ENCODE data around the gene SPC25. TPM values are rescaled to one million over a fixed set of nuclear protein-coding genes. Genes with fewer than 3 reads are reported as not detected.
"Not testable (repeated sequence)": the region's sequence is repeated elsewhere in the genome, so short reads cannot be mapped to it uniquely, and the experiment has no call there.

The SPC25 gene
- total RNA-seq, 1 donor = 7.3 TPM

- no peak for TF ChIP-seq CTCF (IDR thresholded peaks at IDR 0.05; ENCODE audit: insufficient read depth, low read depth, low read length)
- H3K4me3 ChIP-seq (ENCODE audit: low read depth, low read length) = peak overlapping the region; percentile 93
- DNase-seq (ENCODE audit: low read depth) = no peak
These were observed 610 bp downstream of the SPC25 start for GRCh38 chr2:168889635-168890005.

- no peak for DNase-seq (ENCODE audit: low read depth)
- H3K4me3 ChIP-seq (ENCODE audit: low read depth, low read length) = no peak overlapping the region
- TF ChIP-seq CTCF (IDR thresholded peaks at IDR 0.05; ENCODE audit: insufficient read depth, low read depth, low read length) = no peak
These were observed 5.3 kb downstream of the SPC25 start for GRCh38 chr2:168884975-168885374.

GRCh38 chr2:168882163-168882562, 8.1 kb downstream of the SPC25 start:
- not testable (repeated sequence) for DNase-seq (ENCODE audit: low read depth); H3K4me3 ChIP-seq (ENCODE audit: low read depth, low read length)

- H3K4me3 ChIP-seq (ENCODE audit: low read depth, low read length) = no peak overlapping the region
- DNase-seq (ENCODE audit: low read depth) = no peak
- TF ChIP-seq CTCF (IDR thresholded peaks at IDR 0.05; ENCODE audit: insufficient read depth, low read depth, low read length) = no peak
These were observed 15.7 kb downstream of the SPC25 start for GRCh38 chr2:168874368-168875054.

GRCh38 chr2:168870824-168871223, 19.4 kb downstream of the SPC25 start:
- not testable (repeated sequence) for DNase-seq (ENCODE audit: low read depth)

GRCh38 chr2:168870369-168870768, 19.9 kb downstream of the SPC25 start:
- not testable (repeated sequence) for H3K4me3 ChIP-seq (ENCODE audit: low read depth, low read length); DNase-seq (ENCODE audit: low read depth)

More at GRCh38 chr2:168870824-168871223, 19.4 kb downstream of the SPC25 start:
- not testable (repeated sequence) for H3K4me3 ChIP-seq (ENCODE audit: low read depth, low read length)

GRCh38 chr2:168867164-168867563, 23.1 kb downstream of the SPC25 start:
- DNase-seq (ENCODE audit: low read depth) = not testable (repeated sequence)

GRCh38 chr2:168858146-168858545, 32.1 kb downstream of the SPC25 start:
- H3K4me3 ChIP-seq (ENCODE audit: low read depth, low read length) = no peak overlapping the region
- TF ChIP-seq CTCF (IDR thresholded peaks at IDR 0.05; ENCODE audit: insufficient read depth, low read depth, low read length) = no peak
- DNase-seq (ENCODE audit: low read depth) = peak; percentile 3

More at GRCh38 chr2:168867164-168867563, 23.1 kb downstream of the SPC25 start:
- H3K4me3 ChIP-seq (ENCODE audit: low read depth, low read length) = not testable (repeated sequence)

GRCh38 chr2:168855601-168856000, 34.6 kb downstream of the SPC25 start:
- no peak for TF ChIP-seq CTCF (IDR thresholded peaks at IDR 0.05; ENCODE audit: insufficient read depth, low read depth, low read length)
- no peak for DNase-seq (ENCODE audit: low read depth)
- H3K4me3 ChIP-seq (ENCODE audit: low read depth, low read length) = no peak overlapping the region

Measured in fibroblast of villous mesenchyme (primary cell).